NT2/D1 (cell line): ENCODE data around the gene POLN.

Source experiments
- DNase-seq: peaks from one replicate; pipeline ENCODE4 v3.0.0-alpha.2; 2011; ENCODE audit warnings: low read depth, low spot score
- H3K27me3 ChIP-seq: 2 replicates; pipeline ENCODE4 v1.6.0; 2011; ENCODE audit warnings: mild to moderate bottlenecking; ENCODE audit not compliant: insufficient read length, insufficient read depth
- H3K36me3 ChIP-seq: 2 replicates; pipeline ENCODE4 v1.6.1; 2011; ENCODE audit warnings: mild to moderate bottlenecking, low read length, mixed read lengths; ENCODE audit not compliant: insufficient read depth, insufficient read length
- H3K4me1 ChIP-seq: 2 replicates; pipeline ENCODE4 v1.5.1; 2011; ENCODE audit not compliant: insufficient read depth, insufficient read length
- H3K4me3 ChIP-seq: 2 replicates; pipeline ENCODE4 v1.5.1; 2011; ENCODE audit warnings: low read depth; ENCODE audit not compliant: insufficient read length
- H3K9ac ChIP-seq: 2 replicates; pipeline ENCODE4 v1.6.0; 2011; ENCODE audit warnings: low read depth; ENCODE audit not compliant: insufficient read length
- H3K9me3 ChIP-seq: 2 replicates; pipeline ENCODE4 v1.5.1; 2011; ENCODE audit warnings: mild to moderate bottlenecking, low read length; ENCODE audit not compliant: insufficient read depth
- SUZ12 ChIP-seq: IDR thresholded peaks from 2 replicates; pipeline ENCODE4 v1.6.1; 2011; ENCODE audit not compliant: insufficient read length, insufficient read depth; ENCODE audit errors: extremely low read depth
- YY1 ChIP-seq: IDR thresholded peaks from 2 replicates; pipeline ENCODE4 v1.6.1; 2011; ENCODE audit not compliant: insufficient read length, insufficient read depth
- ZNF274 ChIP-seq: IDR thresholded peaks from 2 replicates; pipeline ENCODE4 v1.6.1; 2011; ENCODE audit warnings: mild to moderate bottlenecking, low read depth, low read length

The POLN gene

DNA sequence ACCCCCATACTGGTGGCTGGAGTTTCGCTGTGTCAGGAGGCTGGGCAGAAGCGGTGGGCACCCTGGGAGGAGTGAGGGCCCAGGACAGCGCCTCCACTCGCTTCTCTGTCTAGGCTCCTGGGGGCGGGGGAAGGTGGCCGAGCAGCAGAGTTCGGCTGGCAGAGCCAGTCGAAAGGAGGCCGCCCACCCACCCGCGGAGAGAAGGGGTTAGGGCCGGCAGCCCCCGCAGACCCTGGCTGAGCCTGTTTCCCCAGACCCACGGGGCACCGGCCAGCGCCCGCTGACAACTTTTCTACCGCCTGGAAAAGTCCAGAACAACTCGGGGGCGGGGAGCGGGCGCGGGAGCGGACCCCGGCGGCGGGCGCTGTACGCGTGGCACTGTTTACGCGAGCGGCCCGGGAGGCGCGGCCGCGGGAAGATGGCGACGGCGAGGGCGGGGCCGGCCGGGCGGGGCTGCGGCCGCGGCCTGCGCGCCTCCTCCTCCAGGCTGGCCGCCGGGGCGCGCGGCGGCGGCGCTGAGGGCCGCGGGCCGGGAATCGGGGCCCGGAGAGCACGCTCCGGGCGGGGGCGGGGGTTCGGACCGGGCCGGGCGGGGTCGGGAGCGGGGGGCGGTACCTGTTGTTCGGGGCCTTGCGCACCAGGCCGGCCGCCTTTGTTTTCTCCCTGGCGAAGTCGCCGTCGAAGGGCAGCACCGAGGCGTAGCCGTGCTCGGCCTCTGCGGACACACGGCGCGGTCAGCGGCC is 19.4 kb upstream of the POLN start:
- Histone ChIP-seq H3K36me3 (peaks cover 22% of the 10 kb centered on the region), H3K4me3 (peak overlapping the region; percentile 65), H3K27me3 (peaks cover 19% of the 10 kb centered on the region), H3K9ac (peak overlapping the region; percentile 80), H3K4me1 (peaks cover 29% of the 10 kb centered on the region), H3K9me3 (no peaks in the 10 kb centered on the region)
- no peak for DNase-seq
- no peak for TF ChIP-seq YY1
- TF ChIP-seq ZNF274, result no peak
- no peak for TF ChIP-seq SUZ12

DNA sequence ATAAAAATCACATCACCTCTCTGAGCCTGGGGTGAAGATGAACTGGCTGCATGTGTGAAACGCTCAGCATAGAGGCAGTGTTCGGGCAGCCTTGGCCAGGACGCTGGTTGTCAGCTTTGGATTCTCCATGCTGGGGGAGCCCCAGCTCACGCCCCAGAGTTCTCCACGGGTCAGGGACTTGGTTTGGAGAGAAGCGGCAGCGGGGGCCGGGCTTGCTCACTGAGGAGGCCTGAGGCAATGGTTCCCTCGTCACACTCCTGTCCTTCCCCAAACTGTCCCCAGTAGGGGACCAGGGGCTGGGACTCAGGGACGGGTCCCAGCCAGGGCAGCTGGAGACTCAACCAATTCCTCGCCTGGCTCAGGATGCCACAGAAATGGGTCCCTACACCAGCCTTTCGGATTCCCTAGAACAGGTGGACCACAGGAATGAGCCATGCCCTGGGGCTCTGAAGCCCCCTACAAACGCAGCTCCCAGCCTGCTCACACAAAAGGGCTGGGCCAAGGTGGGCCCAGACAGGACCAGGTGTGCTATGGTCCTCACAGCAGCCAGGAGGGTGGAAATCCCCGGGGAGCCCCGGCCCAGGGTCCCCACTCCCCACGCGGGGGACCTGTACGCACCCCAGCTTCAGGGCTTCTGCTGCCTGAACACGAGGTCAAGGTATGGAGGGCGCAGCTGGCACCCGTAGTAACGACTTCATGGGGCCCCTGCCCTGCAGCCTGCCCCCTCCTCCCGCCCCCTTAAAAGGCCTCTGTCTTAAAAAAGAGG is 18.6 kb upstream of the POLN start:
- DNase-seq, result no peak
- Histone ChIP-seq H3K9ac (peak overlapping the region; percentile 74), H3K36me3 (peaks cover 22% of the 10 kb centered on the region), H3K27me3 (peaks cover 19% of the 10 kb centered on the region), H3K9me3 (no peaks in the 10 kb centered on the region), H3K4me3 (peak overlapping the region; percentile 65), H3K4me1 (peaks cover 29% of the 10 kb centered on the region)
- TF ChIP-seq YY1 (no peak), ZNF274 (no peak), SUZ12 (no peak)

DNA sequence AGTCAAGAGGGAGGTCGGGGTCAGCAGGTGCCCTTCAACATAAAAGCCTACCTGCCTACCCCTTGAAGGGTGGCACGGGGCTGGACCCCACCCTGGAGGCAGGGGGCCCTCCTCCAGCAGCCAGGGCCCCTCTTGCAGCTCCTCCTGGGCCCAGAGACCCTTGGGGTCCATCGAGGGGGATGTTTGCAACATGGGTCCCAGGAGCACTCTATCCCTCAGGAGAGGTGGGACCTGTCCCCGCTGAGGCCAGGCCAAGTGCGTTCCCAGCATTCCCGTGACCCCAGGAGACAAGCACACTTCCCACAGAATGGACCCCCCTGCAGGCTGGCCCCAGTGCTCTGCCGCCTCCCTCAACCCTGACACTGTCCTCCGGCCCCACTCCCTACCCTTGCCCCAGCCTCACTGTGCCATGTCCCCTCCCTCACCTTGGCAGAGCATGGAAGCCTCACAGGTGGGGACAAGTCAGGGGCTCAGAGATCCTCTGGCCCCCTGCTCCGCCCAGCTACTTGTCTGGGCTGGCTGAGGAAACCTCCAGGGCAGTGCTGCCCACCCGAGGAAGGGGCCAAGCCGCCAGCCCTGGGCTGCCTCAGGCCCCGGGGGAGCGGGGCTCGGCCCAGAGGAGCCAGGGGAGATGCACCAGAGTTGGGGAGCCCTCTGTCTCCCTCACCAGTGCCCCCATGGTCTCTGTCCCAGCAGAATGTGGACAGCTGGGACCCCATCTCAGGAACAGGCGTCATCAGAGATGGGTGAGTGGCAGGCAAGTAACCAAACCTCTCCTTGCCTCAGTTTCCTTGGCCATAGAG is 17.8 kb upstream of the POLN start:
- Histone ChIP-seq H3K36me3 (peaks cover 26% of the 10 kb centered on the region), H3K4me3 (no peak overlapping the region), H3K9me3 (no peaks in the 10 kb centered on the region), H3K27me3 (peaks cover 12% of the 10 kb centered on the region), H3K4me1 (peaks cover 29% of the 10 kb centered on the region), H3K9ac (peak overlapping the region; percentile 16)
- TF ChIP-seq SUZ12 (no peak), YY1 (no peak), ZNF274 (no peak)
- no peak for DNase-seq

DNA sequence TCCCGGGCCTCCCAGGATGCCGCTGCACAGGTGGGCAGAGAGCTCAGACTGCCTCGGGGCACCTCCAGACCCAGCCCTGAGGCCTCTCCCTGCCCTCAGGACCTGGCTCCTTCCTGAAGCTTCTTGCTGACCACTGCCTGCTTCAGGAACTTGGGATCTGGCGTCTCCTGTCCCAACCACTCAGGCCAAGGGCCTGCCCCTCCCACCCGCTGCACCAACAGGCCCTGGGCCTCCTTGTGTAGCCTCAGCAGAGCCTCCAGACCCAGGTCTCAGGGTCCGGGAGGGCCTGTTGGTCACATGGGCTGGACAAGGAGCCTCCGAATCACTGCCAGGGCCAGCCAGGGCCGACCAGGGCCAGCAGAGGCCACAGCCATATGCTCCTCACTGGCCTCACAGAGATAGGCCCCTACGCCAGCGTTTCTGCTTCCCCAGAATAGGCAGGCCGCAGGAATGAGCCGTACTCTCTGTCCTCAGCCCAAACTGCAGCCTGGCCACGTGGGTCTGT is 17.2 kb upstream of the POLN start:
- no peak for DNase-seq
- H3K9me3 ChIP-seq, result no peaks in the 10 kb centered on the region
- H3K36me3 ChIP-seq, result peaks cover 29% of the 10 kb centered on the region
- H3K4me3 ChIP-seq, result no peak overlapping the region
- peaks cover 22% of the 10 kb centered on the region for H3K4me1 ChIP-seq
- peak overlapping the region; percentile 26 for H3K9ac ChIP-seq
- peaks cover 7% of the 10 kb centered on the region for H3K27me3 ChIP-seq
- TF ChIP-seq SUZ12 (no peak), ZNF274 (no peak), YY1 (no peak)

DNA sequence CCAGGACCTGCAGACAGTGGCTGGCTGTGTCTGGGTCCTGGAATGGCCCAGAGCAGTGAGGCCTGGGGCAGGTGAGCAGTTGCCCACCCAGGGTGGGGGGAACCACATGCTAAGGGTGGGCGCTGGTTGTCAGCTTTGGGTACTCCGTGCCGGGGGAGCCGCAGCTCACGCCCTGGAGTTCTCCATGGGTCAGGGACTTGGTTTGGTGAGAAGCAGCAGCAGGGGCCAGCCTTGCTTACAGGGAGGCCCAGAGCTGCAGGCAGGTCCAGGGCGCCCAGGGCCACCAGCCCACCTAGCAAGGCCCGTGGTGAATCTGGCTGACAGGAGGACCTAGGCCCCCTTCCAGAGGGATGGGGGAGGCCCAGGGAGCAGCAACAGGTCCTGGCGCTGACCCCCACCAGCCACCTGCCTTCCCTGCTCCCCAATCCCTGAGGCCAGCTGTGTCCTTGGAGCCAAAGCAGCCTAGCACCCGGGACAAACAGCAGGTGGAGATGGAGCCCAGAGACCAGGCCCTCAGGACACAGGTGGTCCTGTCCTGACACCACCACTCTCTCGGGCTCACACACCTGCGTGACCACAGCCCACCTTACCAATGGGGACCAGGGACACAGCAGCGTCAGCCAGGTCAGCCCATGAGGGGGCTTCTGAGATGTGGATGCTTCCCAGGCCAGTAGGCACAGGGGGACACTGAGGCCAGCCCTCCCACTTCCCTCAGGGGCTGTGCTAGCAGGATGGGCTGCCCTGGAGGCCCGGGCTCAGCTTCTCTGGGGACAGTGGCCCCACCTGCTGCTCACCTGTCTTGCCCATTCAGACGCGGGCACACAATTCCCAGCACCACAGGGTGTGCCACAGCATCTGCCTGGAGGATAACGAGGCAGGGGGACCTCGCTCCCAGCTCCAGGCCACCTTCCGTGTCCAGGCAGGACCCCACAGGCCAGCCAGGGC is 16.4 kb upstream of the POLN start:
- Histone ChIP-seq H3K4me1 (peaks cover 16% of the 10 kb centered on the region), H3K27me3 (peaks cover 4% of the 10 kb centered on the region), H3K4me3 (no peak overlapping the region), H3K36me3 (peaks cover 35% of the 10 kb centered on the region), H3K9ac (peak overlapping the region; percentile 26), H3K9me3 (no peaks in the 10 kb centered on the region)
- TF ChIP-seq YY1, result no peak
- no peak for TF ChIP-seq SUZ12
- TF ChIP-seq ZNF274, result no peak
- DNase-seq, result no peak

DNA sequence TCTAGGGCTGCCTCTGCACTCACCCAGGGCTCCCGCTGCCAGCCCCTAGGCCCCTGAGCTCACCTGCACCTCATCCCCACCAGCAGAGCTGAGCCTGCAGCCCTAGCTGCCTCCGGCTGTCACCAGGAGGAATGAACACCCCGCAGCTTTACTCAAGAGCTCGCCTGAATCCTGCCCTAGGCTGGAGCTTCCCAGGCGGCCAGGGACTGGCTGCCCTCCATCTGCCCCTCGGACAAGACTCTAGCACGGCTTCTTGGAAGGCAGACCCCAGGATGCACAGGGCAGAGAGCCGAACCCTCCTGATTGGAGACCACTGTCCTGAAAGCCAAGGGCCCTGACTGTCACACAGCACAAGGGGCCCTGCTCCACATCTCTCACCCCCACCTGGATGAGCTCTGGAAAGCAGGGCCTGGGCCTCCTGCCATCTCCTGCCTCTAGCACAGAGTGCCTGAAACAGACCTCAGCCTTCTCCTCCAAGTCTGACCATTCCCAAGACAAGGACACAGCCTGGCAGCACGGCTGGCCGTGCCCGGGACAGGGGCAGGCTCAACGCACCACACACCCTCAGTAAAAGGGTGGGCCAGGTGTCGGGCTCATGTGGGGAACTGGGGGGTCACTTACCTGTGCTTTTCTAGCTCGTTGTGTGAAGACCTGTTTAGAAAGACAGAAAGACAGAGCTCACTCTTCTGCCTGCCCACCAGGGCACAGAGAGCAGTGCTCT is 15.6 kb upstream of the POLN start:
- peaks cover 4% of the 10 kb centered on the region for H3K27me3 ChIP-seq
- no peaks in the 10 kb centered on the region for H3K9me3 ChIP-seq
- H3K9ac ChIP-seq, result peak overlapping the region; percentile 50
- no peak for TF ChIP-seq SUZ12
- TF ChIP-seq YY1, result no peak
- no peak for TF ChIP-seq ZNF274
- no peak for DNase-seq
- H3K4me1 ChIP-seq, result peaks cover 12% of the 10 kb centered on the region
- no peak overlapping the region for H3K4me3 ChIP-seq
- H3K36me3 ChIP-seq, result peaks cover 38% of the 10 kb centered on the region
